Transverse colon (tissue), 4 donors: ENCODE data around the gene SEL1L3. TPM values are rescaled to one million over a fixed set of nuclear protein-coding genes. Genes with fewer than 3 reads are reported as not detected.

ENCODE experiments used
- DNase-seq: peaks from one replicate; pipeline ENCODE4 v3.0.0-alpha.2; 2019
- H3K27ac ChIP-seq, 4 donors: fragments of 200-600 bp; sonication (generic); 2 replicates each; pipeline ENCODE4 v1.5.1; 2016 to 2018; ENCODE audit warnings: inconsistent platforms in 4 of 4
- H3K27me3 ChIP-seq: fragments of 200-600 bp; sonication (generic); 2 replicates; pipeline ENCODE4 v1.5.1; 2017; ENCODE audit warnings: inconsistent platforms
- H3K36me3 ChIP-seq, 4 donors: fragments of 200-600 bp; sonication (generic); 2 replicates each; pipeline ENCODE4 v1.5.1; 2017 to 2019; ENCODE audit warnings: inconsistent platforms in 4 of 4
- H3K4me1 ChIP-seq, 4 donors: fragments of 200-600 bp; sonication (generic); 2 replicates each; pipeline ENCODE4 v1.5.1; 2017 to 2020; ENCODE audit warnings: inconsistent platforms in 4 of 4
- H3K4me3 ChIP-seq, 4 donors: fragments of 200-600 bp; sonication (generic); 1 replicate in 1 of 4; 2 replicates in 3 of 4; pipeline versions ENCODE4 v1.5.1 to v1.6.1; 2017 to 2019; ENCODE audit warnings: inconsistent platforms in 4 of 4
- H3K9me3 ChIP-seq, 2 donors: fragments of 200-600 bp; sonication (generic); 2 replicates each; pipeline ENCODE4 v1.5.1; 2017 to 2019; ENCODE audit warnings: inconsistent platforms in 2 of 2
- EP300 ChIP-seq: sonication (generic); formaldehyde crosslinking; IDR thresholded peaks from one replicate; pipeline ENCODE4 v1.6.1; 2017; ENCODE audit warnings: antibody characterized with exemption, low read depth
- POLR2A ChIP-seq: fragments of 450-650 bp; IDR thresholded peaks from one replicate; pipeline ENCODE4 v1.6.1; 2016; ENCODE audit warnings: antibody characterized with exemption, mild to moderate bottlenecking, moderate library complexity
- POLR2AphosphoS5 ChIP-seq, 3 donors: sonication (generic); formaldehyde crosslinking; IDR thresholded peaks; one replicate each; pipeline ENCODE4 v1.6.1; 2016; ENCODE audit warnings: antibody characterized with exemption in 3 of 3
- WGBS, 2 donors: methylation state at CpG; one replicate each; pipeline ENCODE4 v1.1.5; 2018; ENCODE audit warnings: low coverage in 1 of 2; 5-methylcytosine and 5-hydroxymethylcytosine counted together
- in situ Hi-C, 4 donors: fragments of 200-750 bp; cut with MboI; loops; one replicate each; pipeline versions ENCODE4 v1.15.0 to v1.15.1; 2017; ENCODE audit warnings: low sequenced_read_pairs in 3 of 4, low pct_ligation_motif_present in 1 of 4, low pct_unique_long_range_greater_than_20kb in 1 of 4
- intact Hi-C: fragments of 100-400 bp; cut with DNase I; formaldehyde crosslinking; loops from one replicate; pipeline ENCODE4 v1.15.1; 2023; ENCODE audit warnings: low total_unique reads
- total RNA-seq, 4 donors: library from RNA; depleted of rRNA; stranded (reverse); fragments of >200 nt; gene quantifications; one replicate each; pipeline ENCODE4 v1.1.0, GENCODE V29; 2016
- TF ChIP-seq, protein P1 (sequence below), 5 experiments: fragments of 200-600 bp in 3 of 5; fragments of 450-650 bp in 2 of 5; sonication (generic) in 3 of 5; IDR thresholded peaks; 1 replicate in 2 of 5; 2 replicates in 3 of 5; pipeline ENCODE4 v1.5.1; 2016 to 2017; ENCODE audit warnings: antibody characterized with exemption in 5 of 5, inconsistent platforms in 3 of 5, mild to moderate bottlenecking in 2 of 5, moderate library complexity in 1 of 5

Gene SEL1L3
- total RNA-seq, 4 donors from 2014 or later: 51.3 to 128 (median 98.3) TPM

DNA sequence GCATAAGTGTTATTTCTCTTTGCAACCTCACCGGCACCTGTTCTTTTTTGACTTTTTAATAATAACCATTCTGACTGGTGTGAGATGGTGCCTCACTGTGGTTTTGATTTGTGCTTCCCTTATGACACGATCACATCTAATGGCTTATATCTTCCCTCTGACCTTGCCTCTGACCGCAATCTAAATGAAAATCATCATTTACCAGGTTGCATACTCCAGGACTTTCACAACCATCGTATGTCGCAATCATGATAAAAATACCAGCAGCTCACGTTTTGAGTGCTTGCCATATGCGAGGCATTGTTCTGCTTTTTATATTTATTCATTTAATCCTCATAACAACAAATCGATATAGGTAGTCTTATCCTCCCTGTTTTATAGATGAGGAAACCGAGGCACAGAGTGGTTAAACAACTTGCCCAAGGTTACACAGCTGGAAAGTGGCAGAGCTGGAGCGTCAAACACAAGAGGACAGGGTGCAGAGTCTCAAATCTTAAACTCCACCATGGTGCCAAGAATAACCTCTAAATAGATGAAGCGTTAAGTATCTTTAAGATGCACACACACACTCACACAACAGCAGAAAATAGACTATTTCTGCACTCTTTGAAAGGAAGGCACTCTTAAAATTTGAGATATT, 102.2 kb downstream of the SEL1L3 start:
- no peak for DNase-seq
- Histone ChIP-seq H3K4me3 (no peak overlapping the region), H3K4me1 (no peaks in the 10 kb centered on the region), H3K27me3 (no peaks in the 10 kb centered on the region), H3K9me3 (no peaks in the 10 kb centered on the region), H3K36me3 (peaks cover 0 to 39% (median 7%) of the 10 kb centered on the region in 4 donors), H3K27ac (no peak overlapping the region)
- WGBS, 2 donors: 86 to 93% methylated on average over 10 to 11 of the region's 11 CpGs
- in situ Hi-C loops (loop anchor here in 1 of 4 donors (25.0 kb wide), 1 partner anchor 323 kb away; no protein-coding TSS in a partner anchor), intact Hi-C loops (no loop called here)
- TF ChIP-seq POLR2AphosphoS5 (IDR thresholded peaks at IDR 0.05): no peak
- TF ChIP-seq EP300: no peak
- TF ChIP-seq, protein P1, sequence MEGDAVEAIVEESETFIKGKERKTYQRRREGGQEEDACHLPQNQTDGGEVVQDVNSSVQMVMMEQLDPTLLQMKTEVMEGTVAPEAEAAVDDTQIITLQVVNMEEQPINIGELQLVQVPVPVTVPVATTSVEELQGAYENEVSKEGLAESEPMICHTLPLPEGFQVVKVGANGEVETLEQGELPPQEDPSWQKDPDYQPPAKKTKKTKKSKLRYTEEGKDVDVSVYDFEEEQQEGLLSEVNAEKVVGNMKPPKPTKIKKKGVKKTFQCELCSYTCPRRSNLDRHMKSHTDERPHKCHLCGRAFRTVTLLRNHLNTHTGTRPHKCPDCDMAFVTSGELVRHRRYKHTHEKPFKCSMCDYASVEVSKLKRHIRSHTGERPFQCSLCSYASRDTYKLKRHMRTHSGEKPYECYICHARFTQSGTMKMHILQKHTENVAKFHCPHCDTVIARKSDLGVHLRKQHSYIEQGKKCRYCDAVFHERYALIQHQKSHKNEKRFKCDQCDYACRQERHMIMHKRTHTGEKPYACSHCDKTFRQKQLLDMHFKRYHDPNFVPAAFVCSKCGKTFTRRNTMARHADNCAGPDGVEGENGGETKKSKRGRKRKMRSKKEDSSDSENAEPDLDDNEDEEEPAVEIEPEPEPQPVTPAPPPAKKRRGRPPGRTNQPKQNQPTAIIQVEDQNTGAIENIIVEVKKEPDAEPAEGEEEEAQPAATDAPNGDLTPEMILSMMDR (IDR thresholded peaks at IDR 0.05): no peak
- no peak for TF ChIP-seq POLR2A

DNA sequence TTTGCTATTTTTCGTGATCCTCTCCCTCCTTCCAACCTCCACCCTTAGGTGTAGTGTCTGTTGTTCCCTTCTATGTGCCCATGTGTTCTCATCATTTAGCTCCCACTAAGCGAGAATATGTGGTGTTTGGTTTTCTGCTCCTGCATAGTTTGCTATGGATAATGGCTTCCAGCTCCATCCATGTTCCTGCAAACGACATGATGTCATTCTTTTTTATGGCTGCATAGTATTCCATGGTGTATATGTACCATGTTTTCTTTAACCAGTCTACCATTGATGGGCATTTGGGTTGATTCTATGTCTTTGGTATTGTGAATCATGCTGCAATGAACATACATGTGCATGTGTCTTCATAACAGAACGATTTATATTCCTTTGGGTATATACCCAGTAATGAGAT, 102.7 kb downstream of the SEL1L3 start:
- no peak overlapping the region for H3K4me3 ChIP-seq
- intact Hi-C loops: no loop called here
- in situ Hi-C loops: loop anchor here in 1 of 4 donors (25.0 kb wide), 1 partner anchor 323 kb away; no protein-coding TSS in a partner anchor
- TF ChIP-seq, protein P1 (IDR thresholded peaks at IDR 0.05): no peak
- TF ChIP-seq POLR2A (no peak), EP300 (no peak), POLR2AphosphoS5 (IDR thresholded peaks at IDR 0.05) (no peak)
- 97 to 100% methylated on average over 4 of the region's 4 CpGs for WGBS, 2 donors
- no peaks in the 10 kb centered on the region for H3K27me3 ChIP-seq
- H3K4me1 ChIP-seq: no peaks in the 10 kb centered on the region
- H3K27ac ChIP-seq: no peak overlapping the region
- DNase-seq: no peak
- peaks cover 0 to 33% (median 7%) of the 10 kb centered on the region in 4 donors for H3K36me3 ChIP-seq
- no peaks in the 10 kb centered on the region for H3K9me3 ChIP-seq

DNA sequence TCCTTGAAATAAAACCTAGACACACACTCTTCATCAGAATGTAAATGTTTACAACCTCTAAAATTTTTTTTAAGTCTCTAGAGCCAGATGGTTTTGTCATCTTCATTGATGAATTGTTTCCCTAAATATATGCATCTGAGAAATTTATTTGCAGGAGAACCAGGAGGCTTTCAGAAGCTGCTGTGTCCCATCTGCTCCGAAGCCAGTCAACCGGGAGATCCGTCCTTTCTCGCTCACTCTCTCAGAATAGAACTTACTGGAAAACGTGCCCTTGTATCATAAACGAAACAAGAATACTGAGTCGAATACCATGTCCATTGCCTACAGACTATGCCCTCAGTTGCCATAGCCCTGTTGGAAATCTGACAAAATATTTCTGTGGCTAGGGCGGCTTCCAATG, 103.7 kb downstream of the SEL1L3 start:
- Histone ChIP-seq H3K9me3 (no peaks in the 10 kb centered on the region), H3K4me3 (no peak overlapping the region), H3K4me1 (no peaks in the 10 kb centered on the region), H3K36me3 (peaks cover 0 to 26% (median 7%) of the 10 kb centered on the region in 4 donors), H3K27ac (no peak overlapping the region), H3K27me3 (no peaks in the 10 kb centered on the region)
- intact Hi-C loops (no loop called here), in situ Hi-C loops (loop anchor here in 1 of 4 donors (25.0 kb wide), 1 partner anchor 322 kb away; no protein-coding TSS in a partner anchor)
- WGBS, 2 donors: 95% methylated on average over 4 to 8 of the region's 8 CpGs
- no peak for TF ChIP-seq POLR2A
- no peak for TF ChIP-seq EP300
- no peak for TF ChIP-seq POLR2AphosphoS5 (IDR thresholded peaks at IDR 0.05)
- TF ChIP-seq, protein P1 (IDR thresholded peaks at IDR 0.05): no peak
- DNase-seq: no peak

GRCh38 chr4:25757452-25757851, 105.3 kb downstream of the SEL1L3 start:
- no peak overlapping the region for H3K4me3 ChIP-seq
- 96 to 97% methylated on average over 6 to 8 of the region's 8 CpGs for WGBS, 2 donors
- H3K27me3 ChIP-seq: no peaks in the 10 kb centered on the region
- intact Hi-C loops: no loop called here
- no peaks in the 10 kb centered on the region for H3K9me3 ChIP-seq
- peaks cover 0 to 17% (median 5%) of the 10 kb centered on the region in 4 donors for H3K36me3 ChIP-seq
- no peak overlapping the region for H3K27ac ChIP-seq
- H3K4me1 ChIP-seq: no peaks in the 10 kb centered on the region
- DNase-seq: no peak
- in situ Hi-C loops: loop anchor here in 1 of 4 donors (25.0 kb wide), 1 partner anchor 320 kb away; no protein-coding TSS in a partner anchor
- no peak for TF ChIP-seq EP300
- no peak for TF ChIP-seq POLR2A
- TF ChIP-seq POLR2AphosphoS5 (IDR thresholded peaks at IDR 0.05): no peak
- TF ChIP-seq, protein P1 (IDR thresholded peaks at IDR 0.05): no peak
